Uterine smooth muscle cell (primary cell): ENCODE data around the gene ANXA6. TPM values are rescaled to one million over a fixed set of nuclear protein-coding genes. Genes with fewer than 3 reads are reported as not detected.

ENCODE experiments used
- total RNA-seq: library from RNA; depleted of rRNA; stranded (reverse); fragments of >200 nt; gene quantifications from 2 replicates; pipeline ENCODE4 v1.2.3, GENCODE V29; 2014

ANXA6 gene
- 549 and 560 TPM in 2 replicates for total RNA-seq

DNA sequence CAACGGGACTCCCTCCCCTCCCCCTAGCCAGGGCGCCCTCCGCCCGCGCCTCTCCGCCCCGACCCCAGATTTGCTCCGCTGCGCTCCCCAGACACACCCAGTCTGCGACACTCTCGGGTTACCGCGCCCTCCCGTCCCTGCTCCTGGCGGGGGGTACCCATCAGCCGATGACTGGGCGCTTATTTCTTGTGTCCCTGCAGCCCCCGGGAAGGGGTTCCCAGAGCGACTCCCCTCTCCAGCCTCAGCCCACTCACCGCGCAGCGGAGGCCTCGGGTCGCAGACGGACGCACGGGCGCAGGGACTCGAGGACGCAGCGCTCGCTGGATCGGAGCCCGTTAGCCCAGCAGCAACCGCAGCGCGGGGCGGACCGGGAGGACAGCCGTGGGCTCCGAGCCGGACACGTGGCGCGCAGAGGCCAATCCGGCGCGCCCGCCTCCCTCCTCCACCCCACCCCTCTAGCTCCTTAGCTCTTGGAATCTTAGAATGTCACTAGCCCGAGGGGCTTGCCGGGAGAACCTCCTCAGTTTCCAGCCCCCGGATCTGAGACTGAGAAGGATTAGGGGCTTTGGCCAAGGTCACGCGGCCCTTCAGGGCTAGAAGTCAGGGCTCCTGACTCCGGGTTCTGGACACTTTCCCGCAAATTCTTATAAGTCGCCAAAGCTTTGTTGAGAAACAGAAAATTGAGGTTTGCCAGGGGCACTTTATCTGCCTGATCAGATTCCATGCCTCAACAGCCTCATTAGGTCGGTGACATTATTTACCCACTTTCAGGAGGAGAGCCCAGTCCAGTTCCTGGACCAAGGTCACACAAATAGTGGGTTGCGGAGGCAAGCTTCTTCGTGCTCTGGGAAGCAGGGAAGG lies at the start of gene ANXA6:
Gene ANXA6 (minus strand): TSS at position 354 of the 861 bp plus-strand sequence. CDS start 9,878 bp downstream, outside the sequence.

DNA sequence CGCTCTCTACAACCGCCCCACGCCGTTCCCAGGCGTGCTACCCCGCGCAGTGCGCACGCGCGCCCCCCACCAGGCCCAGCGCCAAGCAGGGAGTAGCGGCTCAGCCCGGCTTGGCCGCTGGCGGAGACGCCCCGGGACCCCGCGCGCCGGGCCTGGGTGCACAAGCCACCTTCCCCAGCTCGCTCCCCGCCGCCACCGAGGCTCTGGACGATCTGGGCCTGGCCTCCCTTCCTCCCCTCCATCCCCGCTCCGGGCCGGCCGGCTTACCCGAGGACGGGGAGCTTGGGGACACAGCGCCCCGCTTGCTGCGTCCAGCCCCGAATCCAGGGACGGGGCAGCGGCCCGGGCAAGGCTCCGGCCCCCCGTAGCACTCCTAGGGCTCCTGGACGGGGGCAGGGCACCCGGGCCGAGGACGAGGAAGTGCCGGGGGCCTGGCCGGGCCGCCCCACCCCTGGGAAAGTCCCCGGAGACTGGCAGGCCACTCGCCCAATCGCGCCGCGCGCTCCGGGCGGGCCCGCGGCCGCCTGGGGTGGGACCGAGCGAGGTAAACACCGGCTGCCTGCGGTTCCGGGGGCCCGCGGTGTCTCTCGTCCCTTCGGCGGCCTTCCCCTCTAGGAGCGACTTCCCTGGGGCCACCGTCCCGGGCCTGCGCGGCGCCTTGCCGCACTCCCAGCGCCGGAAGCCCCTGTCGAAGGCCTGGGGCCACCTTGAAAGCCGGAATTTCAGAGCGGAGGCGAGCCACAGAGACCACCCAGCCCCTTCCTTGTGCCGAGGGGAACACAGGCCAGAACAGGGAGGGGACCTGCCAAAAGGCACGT lies 76.8 kb downstream of the ANXA6 start, which contains the start of gene TNIP1:
Gene TNIP1 (minus strand): TSS at position 422 of the 818 bp plus-strand sequence. CDS start 15,939 bp downstream, outside the sequence.

Other genes with a start within 250 kb of the ANXA6 start
- gene GPX3, start 137.2 kb downstream of the ANXA6 start, total RNA-seq: 1.7 and 2.4 TPM in 2 replicates
- 43.6 and 48.4 TPM in 2 replicates for gene TNIP1, start 76.7 kb downstream of the ANXA6 start, total RNA-seq
- 1.5 and 2.0 TPM in 2 replicates for gene CCDC69, start 66.3 kb upstream of the ANXA6 start, total RNA-seq
- 12.9 and 27.4 TPM in 2 replicates for gene GM2A, start 95.4 kb upstream of the ANXA6 start, total RNA-seq
- gene SLC36A3, start 146.0 kb upstream of the ANXA6 start, total RNA-seq: not detected in 2 replicates
- not detected in 2 replicates for gene SLC36A2, start 189.8 kb upstream of the ANXA6 start, total RNA-seq